HG02852 (cell line): Measurements from ENCODE around the gene KIR3DL3.
"Not testable (repeated sequence)": the region's sequence is repeated elsewhere in the genome, so short reads cannot be mapped to it uniquely, and the experiment has no call there.

Experiments used
- ATAC-seq: cut with Tn5 transposase; IDR thresholded peaks from one replicate; pipeline ENCODE4 v1.9.1; 2021; ENCODE audit warnings: mild to moderate bottlenecking, moderate library complexity; ENCODE audit not compliant: unreplicated experiment

The KIR3DL3 gene

GRCh38 chr19:54729416-54730188 is 5.4 kb downstream of the KIR3DL3 start:
- no peak for ATAC-seq

- ATAC-seq = no peak
Measured at GRCh38 chr19:54731191-54731590, 6.9 kb downstream of the KIR3DL3 start.

GRCh38 chr19:54738306-54738705 is 14.1 kb downstream of the KIR3DL3 start, which contains the start of gene KIR2DL3:
TSS of gene KIR2DL3 (plus strand) at chr19:54738513. CDS start at chr19:54738546, 33 bp downstream.
- not testable (repeated sequence) for ATAC-seq

- ATAC-seq = no peak
Measured at GRCh38 chr19:54738715-54739114, 14.5 kb downstream of the KIR3DL3 start.

GRCh38 chr19:54739587-54740497 is 15.6 kb downstream of the KIR3DL3 start:
- ATAC-seq = no peak

- ATAC-seq = not testable (repeated sequence)
Measured at GRCh38 chr19:54741950-54742349, 17.7 kb downstream of the KIR3DL3 start.

GRCh38 chr19:54744080-54744479 is 19.8 kb downstream of the KIR3DL3 start:
- ATAC-seq = not testable (repeated sequence)

- not testable (repeated sequence) for ATAC-seq
Measured at GRCh38 chr19:54747614-54748322, 23.5 kb downstream of the KIR3DL3 start.

GRCh38 chr19:54750276-54750675 is 26.0 kb downstream of the KIR3DL3 start:
- not testable (repeated sequence) for ATAC-seq

- not testable (repeated sequence) for ATAC-seq
Measured at GRCh38 chr19:54756204-54757110, 32.2 kb downstream of the KIR3DL3 start.

GRCh38 chr19:54758577-54758976 is 34.3 kb downstream of the KIR3DL3 start:
- not testable (repeated sequence) for ATAC-seq

GRCh38 chr19:54764219-54764618 is 40.0 kb downstream of the KIR3DL3 start:
- ATAC-seq = not testable (repeated sequence)

- not testable (repeated sequence) for ATAC-seq
Measured at GRCh38 chr19:54766464-54766863, 42.2 kb downstream of the KIR3DL3 start.

- ATAC-seq = not testable (repeated sequence)
Measured at GRCh38 chr19:54769646-54770045, 45.4 kb downstream of the KIR3DL3 start, which contains the start of gene KIR2DL1. TSS of gene KIR2DL1 (plus strand) at chr19:54769793. CDS start at chr19:54769851, 58 bp downstream.

- ATAC-seq = not testable (repeated sequence)
Measured at GRCh38 chr19:54770511-54770910, 46.3 kb downstream of the KIR3DL3 start.

GRCh38 chr19:54771018-54771960 is 47.0 kb downstream of the KIR3DL3 start:
- ATAC-seq = not testable (repeated sequence)

GRCh38 chr19:54772666-54773065 is 48.4 kb downstream of the KIR3DL3 start:
- ATAC-seq = not testable (repeated sequence)

- not testable (repeated sequence) for ATAC-seq
Measured at GRCh38 chr19:54775095-54775815, 51.0 kb downstream of the KIR3DL3 start.
